ENCODE data around the gene B3GALNT1.

Gene B3GALNT1

GRCh38 chr3:161104561-161105551, at the start of gene B3GALNT1:
Gene B3GALNT1, minus strand, starts transcription at chr3:161105349. Its CDS starts 18,595 bp downstream, at chr3:161086754.
- DNase-seq (ENCODE audit: low spot score) = no peak

- DNase-seq (ENCODE audit: low spot score) = no peak
These were observed 48.3 kb upstream of the B3GALNT1 start for GRCh38 chr3:161153480-161153879.

GRCh38 chr3:161150001-161150525, 44.9 kb upstream of the B3GALNT1 start:
- no peak for DNase-seq (ENCODE audit: low spot score)

- no peak for DNase-seq (ENCODE audit: low spot score)
These were observed 44.4 kb upstream of the B3GALNT1 start for GRCh38 chr3:161149529-161149928.

- no peak for DNase-seq (ENCODE audit: low spot score)
These were observed 43.8 kb upstream of the B3GALNT1 start for GRCh38 chr3:161148832-161149475.

GRCh38 chr3:161142486-161142885, 37.3 kb upstream of the B3GALNT1 start:
- DNase-seq (ENCODE audit: low spot score) = no peak

GRCh38 chr3:161139686-161140085, 34.5 kb upstream of the B3GALNT1 start:
- DNase-seq (ENCODE audit: low spot score) = no peak

- no peak for DNase-seq (ENCODE audit: low spot score)
These were observed 32.1 kb upstream of the B3GALNT1 start for GRCh38 chr3:161137260-161137659.

- no peak for DNase-seq (ENCODE audit: low spot score)
These were observed 27.2 kb upstream of the B3GALNT1 start for GRCh38 chr3:161132391-161132790.

- no peak for DNase-seq (ENCODE audit: low spot score)
These were observed 21.3 kb upstream of the B3GALNT1 start for GRCh38 chr3:161126495-161126894.

- no peak for DNase-seq (ENCODE audit: low spot score)
These were observed 12.5 kb upstream of the B3GALNT1 start for GRCh38 chr3:161117646-161118045.

- no peak for DNase-seq (ENCODE audit: low spot score)
These were observed 3.7 kb upstream of the B3GALNT1 start for GRCh38 chr3:161108840-161109239.

- no peak for DNase-seq (ENCODE audit: low spot score)
These were observed 2.2 kb upstream of the B3GALNT1 start for GRCh38 chr3:161107311-161107710.

GRCh38 chr3:161103776-161104385, 1.3 kb downstream of the B3GALNT1 start:
- no peak for DNase-seq (ENCODE audit: low spot score)

GRCh38 chr3:161101609-161102008, 3.5 kb downstream of the B3GALNT1 start:
- DNase-seq (ENCODE audit: low spot score) = no peak

- no peak for DNase-seq (ENCODE audit: low spot score)
These were observed 4.2 kb downstream of the B3GALNT1 start for GRCh38 chr3:161100994-161101393.

- peak; percentile 48 for DNase-seq (ENCODE audit: low spot score)
These were observed 8.3 kb downstream of the B3GALNT1 start for GRCh38 chr3:161096771-161097367.

GRCh38 chr3:161093895-161094294, 11.3 kb downstream of the B3GALNT1 start:
- DNase-seq (ENCODE audit: low spot score) = no peak

GRCh38 chr3:161084277-161084676, 20.9 kb downstream of the B3GALNT1 start:
- DNase-seq (ENCODE audit: low spot score) = no peak

- no peak for DNase-seq (ENCODE audit: low spot score)
These were observed 22.0 kb downstream of the B3GALNT1 start for GRCh38 chr3:161083131-161083530.

- no peak for DNase-seq (ENCODE audit: low spot score)
These were observed 23.1 kb downstream of the B3GALNT1 start for GRCh38 chr3:161082063-161082462.

GRCh38 chr3:161081633-161082032, 23.5 kb downstream of the B3GALNT1 start:
- DNase-seq (ENCODE audit: low spot score) = no peak
